Measurements from ENCODE around the gene FHIP1B. TPM values are rescaled to one million over a fixed set of nuclear protein-coding genes. Genes with fewer than 3 reads are reported as not detected.
"Not testable (repeated sequence)": the region's sequence is repeated elsewhere in the genome, so short reads cannot be mapped to it uniquely, and the experiment has no call there.

The FHIP1B gene
- polyA plus RNA-seq, 1 experiment = 18.9 TPM

GRCh38 chr11:6249770-6250555 is 15.5 kb upstream of the FHIP1B start:
- TF ChIP-seq, protein P1, sequence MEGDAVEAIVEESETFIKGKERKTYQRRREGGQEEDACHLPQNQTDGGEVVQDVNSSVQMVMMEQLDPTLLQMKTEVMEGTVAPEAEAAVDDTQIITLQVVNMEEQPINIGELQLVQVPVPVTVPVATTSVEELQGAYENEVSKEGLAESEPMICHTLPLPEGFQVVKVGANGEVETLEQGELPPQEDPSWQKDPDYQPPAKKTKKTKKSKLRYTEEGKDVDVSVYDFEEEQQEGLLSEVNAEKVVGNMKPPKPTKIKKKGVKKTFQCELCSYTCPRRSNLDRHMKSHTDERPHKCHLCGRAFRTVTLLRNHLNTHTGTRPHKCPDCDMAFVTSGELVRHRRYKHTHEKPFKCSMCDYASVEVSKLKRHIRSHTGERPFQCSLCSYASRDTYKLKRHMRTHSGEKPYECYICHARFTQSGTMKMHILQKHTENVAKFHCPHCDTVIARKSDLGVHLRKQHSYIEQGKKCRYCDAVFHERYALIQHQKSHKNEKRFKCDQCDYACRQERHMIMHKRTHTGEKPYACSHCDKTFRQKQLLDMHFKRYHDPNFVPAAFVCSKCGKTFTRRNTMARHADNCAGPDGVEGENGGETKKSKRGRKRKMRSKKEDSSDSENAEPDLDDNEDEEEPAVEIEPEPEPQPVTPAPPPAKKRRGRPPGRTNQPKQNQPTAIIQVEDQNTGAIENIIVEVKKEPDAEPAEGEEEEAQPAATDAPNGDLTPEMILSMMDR (IDR thresholded peaks at IDR 0.05; ENCODE audit: low read depth, low read length) = no peak
- ChIA-PET CTCF (interaction anchor here (0.5 to 7.4 kb wide), 23 partner anchors 8 to 1321 kb away, joined by 3 to 172 read pairs (median 5); partner anchors contain the start of genes CCKBR, CNGA4 and FHIP1B), POLR2A (interaction anchor here (0.7 to 1.2 kb wide), 2 partner anchors 70 to 109 kb away, joined by 3 to 9 read pairs; partner anchors contain the start of gene CAVIN3)
- Histone ChIP-seq H3K9me3 (ENCODE audit: control insufficient read depth, insufficient read depth, low read length) (no peaks in the 10 kb centered on the region), H3K27ac (ENCODE audit: low read depth, low read length) (no peak overlapping the region), H3K27me3 (ENCODE audit: control insufficient read depth, insufficient read depth, low read length) (peaks cover 9% of the 10 kb centered on the region), H3K4me3 (ENCODE audit: low read depth, low read length) (no peak overlapping the region)
- DNase-seq (ENCODE audit: low read depth, low spot score) = peak; percentile 41

DNA sequence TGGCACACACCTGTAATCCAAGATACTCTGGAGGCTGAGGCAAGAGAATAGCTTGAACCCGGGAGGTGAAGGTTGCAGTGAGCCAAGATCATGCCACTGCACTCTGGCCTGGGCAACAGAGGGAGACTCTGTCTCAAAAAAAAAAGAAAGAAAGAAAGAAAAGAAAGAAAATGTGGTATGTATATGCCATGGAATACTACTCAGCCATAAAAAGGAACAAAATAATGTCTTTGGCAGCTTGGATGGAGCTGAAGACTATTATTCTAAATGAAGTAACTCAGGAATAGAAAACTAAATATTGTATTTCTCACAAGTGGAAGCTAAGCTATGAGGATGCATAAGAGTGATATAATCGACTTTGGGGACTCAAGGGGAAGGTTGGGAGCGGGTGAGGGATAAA is 14.5 kb upstream of the FHIP1B start:
- H3K9me3 ChIP-seq (ENCODE audit: control insufficient read depth, insufficient read depth, low read length); POLR2A ChIA-PET: not testable (repeated sequence)

DNA sequence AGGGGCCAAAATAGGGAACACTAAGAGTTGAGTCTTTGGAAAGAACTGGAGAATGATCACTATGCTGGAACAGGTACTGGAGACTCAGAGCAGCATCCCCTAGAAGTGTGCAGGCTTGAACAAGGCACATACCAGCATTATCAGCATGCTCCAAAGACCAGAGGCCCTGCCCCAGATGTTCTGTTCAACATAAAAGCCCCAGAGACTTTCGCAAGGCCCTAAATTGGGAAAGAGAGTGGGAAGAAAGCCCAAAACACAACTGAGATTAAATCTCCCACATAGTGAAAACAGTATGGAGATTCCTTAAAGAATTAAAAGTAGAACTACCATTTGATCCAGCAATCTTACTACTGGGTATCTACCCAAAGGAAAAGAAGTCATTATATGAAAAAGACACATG is 13.8 kb upstream of the FHIP1B start:
- ChIA-PET CTCF (interaction anchor here (0.6 to 7.4 kb wide), 3 partner anchors 13 to 141 kb away, joined by 4 to 153 read pairs (median 61); partner anchors contain the start of genes CNGA4 and FHIP1B), POLR2A (no interaction called here)
- peak; percentile 4 for DNase-seq (ENCODE audit: low read depth, low spot score)
- no peak overlapping the region for H3K4me3 ChIP-seq (ENCODE audit: low read depth, low read length)
- H3K27ac ChIP-seq (ENCODE audit: low read depth, low read length) = no peak overlapping the region
- H3K27me3 ChIP-seq (ENCODE audit: control insufficient read depth, insufficient read depth, low read length) = peaks cover 6% of the 10 kb centered on the region
- no peaks in the 10 kb centered on the region for H3K9me3 ChIP-seq (ENCODE audit: control insufficient read depth, insufficient read depth, low read length)
- TF ChIP-seq, protein P1 (IDR thresholded peaks at IDR 0.05; ENCODE audit: low read depth, low read length) = no peak

More for the DNA sequence above, 14.5 kb upstream of the FHIP1B start:
- not testable (repeated sequence) for DNase-seq (ENCODE audit: low read depth, low spot score); H3K27me3 ChIP-seq (ENCODE audit: control insufficient read depth, insufficient read depth, low read length); H3K4me3 ChIP-seq (ENCODE audit: low read depth, low read length); H3K27ac ChIP-seq (ENCODE audit: low read depth, low read length)
- CTCF ChIA-PET = interaction anchor here (0.6 to 7.4 kb wide), 6 partner anchors 13 to 140 kb away, joined by 4 to 172 read pairs (median 90); partner anchors contain the start of genes CNGA4 and FHIP1B

DNA sequence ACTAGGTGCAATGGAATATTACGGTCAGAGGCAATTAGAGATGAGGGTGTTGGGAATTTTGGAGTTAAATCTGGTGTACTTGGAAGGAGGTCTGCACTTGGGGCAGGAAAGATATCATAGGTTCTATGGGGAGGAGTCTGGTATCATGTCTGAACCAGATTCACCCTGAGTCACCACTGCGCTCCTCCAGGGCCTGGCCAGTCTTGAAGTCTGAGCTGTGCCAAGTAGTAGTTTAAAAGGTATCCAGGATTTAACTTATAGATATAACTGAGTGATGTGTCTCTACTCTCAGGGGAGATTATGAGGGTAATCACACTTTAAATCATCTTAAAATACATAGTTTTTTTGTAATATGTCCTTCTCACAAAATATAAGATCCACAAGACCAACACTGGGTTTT is 11.1 kb upstream of the FHIP1B start:
- Histone ChIP-seq H3K27me3 (ENCODE audit: control insufficient read depth, insufficient read depth, low read length) (peaks cover 14% of the 10 kb centered on the region), H3K9me3 (ENCODE audit: control insufficient read depth, insufficient read depth, low read length) (no peaks in the 10 kb centered on the region), H3K27ac (ENCODE audit: low read depth, low read length) (no peak overlapping the region), H3K4me3 (ENCODE audit: low read depth, low read length) (no peak overlapping the region)
- ChIA-PET CTCF (interaction anchor here (1.2 to 2.4 kb wide), 2 partner anchors 108 to 117 kb away, joined by 5 to 11 read pairs; no protein-coding TSS in a partner anchor), POLR2A (no interaction called here)
- no peak for DNase-seq (ENCODE audit: low read depth, low spot score)
- TF ChIP-seq, protein P1 (IDR thresholded peaks at IDR 0.05; ENCODE audit: low read depth, low read length) = no peak

- TF ChIP-seq, protein P1 (IDR thresholded peaks at IDR 0.05; ENCODE audit: low read depth, low read length) = no peak
- DNase-seq (ENCODE audit: low read depth, low spot score) = no peak
- H3K27me3 ChIP-seq (ENCODE audit: control insufficient read depth, insufficient read depth, low read length) = peaks cover 17% of the 10 kb centered on the region
- no peaks in the 10 kb centered on the region; the same call in 1 of the 2 replicates for H3K9me3 ChIP-seq (ENCODE audit: control insufficient read depth, insufficient read depth, low read length)
- POLR2A ChIA-PET = no interaction called here
- CTCF ChIA-PET = interaction anchor here (1.2 to 3.0 kb wide), 2 partner anchors 10 to 122 kb away, joined by 5 to 18 read pairs; no protein-coding TSS in a partner anchor
- no peak overlapping the region for H3K4me3 ChIP-seq (ENCODE audit: low read depth, low read length)
- no peak overlapping the region for H3K27ac ChIP-seq (ENCODE audit: low read depth, low read length)
Observed at GRCh38 chr11:6241316-6241715, 6.9 kb upstream of the FHIP1B start.
